Activated naive CD8-positive, alpha-beta T cell treated with anti-CD3 and anti-CD28 coated beads, Interleukin-2, amount 50 U/mL, for 16 hours (primary cell): ENCODE results near the gene C15orf40.

Experiments used
- DNase-seq: peaks from one replicate; pipeline ENCODE4 v3.0.0-alpha.2; 2020; ENCODE audit warnings: low read depth, low spot score

The C15orf40 gene

GRCh38 chr15:82993144-82993543 is 18.3 kb downstream of the C15orf40 start:
- DNase-seq = no peak

DNA sequence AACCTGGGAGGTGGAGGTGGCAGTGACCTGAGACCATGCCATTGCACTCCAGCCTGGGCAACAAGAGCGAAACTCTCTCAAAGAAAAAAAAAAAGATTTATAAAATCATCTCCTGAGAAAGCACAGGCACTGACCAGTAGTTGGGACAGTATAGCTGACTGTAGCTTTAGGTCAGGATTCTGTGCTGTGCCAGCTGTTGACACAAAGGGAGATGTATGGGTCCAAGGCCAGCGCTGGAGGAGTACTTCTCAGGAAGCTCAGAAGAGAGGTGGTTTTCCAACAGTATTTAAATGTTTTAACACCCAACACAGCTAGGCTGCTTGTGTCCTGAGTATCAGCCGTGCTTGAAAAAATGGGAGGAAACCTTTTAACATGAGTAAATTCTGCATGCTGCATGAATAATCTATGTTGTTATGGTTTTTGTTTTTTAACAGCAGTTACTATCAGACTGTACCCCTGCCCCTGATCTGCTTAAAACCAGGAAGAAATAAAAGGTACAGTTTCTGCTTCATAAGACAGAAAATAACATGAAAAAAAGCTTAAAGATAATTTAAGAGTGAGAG is 18.9 kb downstream of the C15orf40 start:
- DNase-seq = no peak

DNA sequence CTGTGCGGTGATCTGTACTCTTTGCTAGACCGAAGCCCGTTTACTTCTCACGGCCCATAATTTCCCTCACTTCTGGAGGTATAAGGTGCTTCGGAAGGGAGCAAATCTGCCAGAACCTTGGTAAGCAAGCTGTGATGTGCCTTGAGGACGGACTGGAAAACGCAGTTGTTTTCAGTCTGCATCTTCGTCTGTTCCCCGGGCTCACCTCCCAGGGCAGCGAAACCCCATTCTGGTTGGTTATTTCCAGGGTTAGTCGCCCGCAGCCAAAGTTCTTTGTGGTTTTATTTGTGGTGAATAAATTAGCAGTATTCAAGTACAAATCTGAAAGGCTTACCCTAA is 25.0 kb downstream of the C15orf40 start:
- DNase-seq = no peak

DNA sequence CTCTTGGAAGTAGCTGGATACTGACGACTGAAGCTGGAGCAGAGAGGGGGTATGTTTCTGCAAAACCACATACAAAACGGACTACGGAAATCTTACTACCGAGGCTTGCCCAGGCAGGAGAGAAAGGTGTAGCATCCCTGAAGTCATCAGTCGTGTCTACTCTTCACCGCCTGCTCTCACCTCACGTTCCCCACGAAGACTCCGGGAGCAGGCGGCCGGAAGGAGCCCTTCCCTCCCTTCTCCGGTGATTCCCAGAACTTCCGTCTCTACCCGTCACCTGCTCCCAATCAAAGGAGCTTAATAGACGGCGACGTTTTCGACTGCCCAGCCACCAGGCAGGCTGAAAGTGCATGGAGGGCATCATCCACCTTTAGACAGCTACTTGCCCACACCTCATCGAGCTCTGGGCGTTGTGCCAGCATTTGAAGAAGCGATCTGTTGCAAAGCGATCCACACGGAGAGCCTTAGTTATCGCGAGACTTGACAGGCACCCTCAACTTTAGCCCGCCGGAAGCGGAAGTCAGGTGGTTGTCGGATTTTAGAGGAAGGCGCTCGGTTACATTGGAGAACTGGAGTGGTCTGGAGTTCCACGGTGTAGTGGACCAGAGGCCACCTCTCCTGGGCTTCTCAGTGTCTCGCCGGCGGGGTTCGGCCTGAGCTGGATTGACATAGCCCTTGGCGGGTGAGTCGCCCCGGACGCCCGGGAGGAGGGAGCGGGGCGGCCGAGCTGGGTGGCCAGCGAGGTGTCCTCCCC is 25.6 kb downstream of the C15orf40 start, which contains the start of gene RAMAC:
RAMAC (plus strand) TSS at position 523 of the 754 bp plus-strand sequence. CDS start 2,809 bp downstream, outside the sequence.
- peak; percentile 79 for DNase-seq

GRCh38 chr15:82980981-82981380 is 30.5 kb downstream of the C15orf40 start:
- DNase-seq = no peak

DNA sequence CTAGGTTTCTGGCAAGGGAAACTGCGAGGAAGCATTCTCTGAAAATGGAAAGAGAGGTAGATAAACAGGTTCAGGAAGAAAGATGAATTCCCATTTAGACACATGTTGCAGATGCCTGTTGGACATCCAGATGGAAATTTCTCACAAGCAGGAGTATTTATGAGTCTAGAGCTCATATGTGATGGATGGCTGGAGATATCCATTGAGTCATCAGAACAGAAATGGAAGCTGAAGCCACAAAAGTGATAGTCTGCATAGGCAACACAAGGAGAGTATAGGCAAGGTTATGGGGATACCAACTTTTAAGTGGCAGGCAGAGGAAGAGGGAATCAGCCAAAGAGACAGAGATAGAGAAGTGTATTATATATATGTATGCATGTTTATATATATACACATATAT is 31.7 kb downstream of the C15orf40 start:
- DNase-seq = no peak

- no peak for DNase-seq
Observed at GRCh38 chr15:82978438-82978837, 33.0 kb downstream of the C15orf40 start.

GRCh38 chr15:82977076-82977475 is 34.4 kb downstream of the C15orf40 start:
- no peak for DNase-seq

DNA sequence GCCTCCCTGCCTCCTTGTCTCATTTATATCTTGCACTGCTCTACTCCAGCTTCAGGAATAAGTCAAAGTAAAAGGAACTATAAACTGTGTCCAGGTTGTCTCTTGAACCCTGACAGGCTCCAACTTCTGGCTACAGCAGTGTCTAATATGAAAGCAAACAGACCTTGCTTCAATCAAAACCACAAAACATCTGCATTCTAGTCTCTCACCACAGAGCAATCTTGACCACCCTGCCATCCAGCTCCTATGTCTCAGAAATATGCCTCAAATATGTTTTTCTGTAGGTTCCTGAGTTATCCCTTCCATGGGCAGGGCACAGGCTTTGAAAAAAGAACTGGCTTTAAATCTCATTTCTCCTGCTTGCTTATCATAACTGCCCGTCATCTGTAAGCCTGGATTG is 38.4 kb downstream of the C15orf40 start:
- no peak for DNase-seq

GRCh38 chr15:82971218-82971984 is 40.0 kb downstream of the C15orf40 start:
- no peak for DNase-seq

- no peak for DNase-seq
Observed at GRCh38 chr15:82970696-82971095, 40.7 kb downstream of the C15orf40 start.

GRCh38 chr15:82970078-82970686 is 41.3 kb downstream of the C15orf40 start:
- DNase-seq = no peak

DNA sequence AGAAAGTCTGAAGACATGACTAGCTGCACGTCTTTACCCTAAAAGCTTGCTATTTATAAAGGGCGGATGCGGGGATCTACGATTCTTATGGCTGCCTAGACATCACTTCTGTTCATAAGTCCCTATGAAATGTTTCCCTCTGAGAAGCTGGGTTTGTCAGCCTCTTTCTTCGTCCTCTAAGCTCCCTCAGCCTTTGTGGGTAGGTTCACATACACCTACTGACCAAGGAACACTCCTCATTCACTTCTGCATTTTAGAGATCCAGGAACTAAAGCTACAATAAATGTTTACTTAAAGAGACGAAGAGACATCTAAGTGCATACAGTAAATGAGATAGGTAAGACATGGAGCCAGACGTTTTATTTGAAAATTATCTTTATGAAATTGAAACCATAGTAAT is 42.1 kb downstream of the C15orf40 start:
- no peak for DNase-seq

GRCh38 chr15:82968066-82968465 is 43.4 kb downstream of the C15orf40 start:
- no peak for DNase-seq

DNA sequence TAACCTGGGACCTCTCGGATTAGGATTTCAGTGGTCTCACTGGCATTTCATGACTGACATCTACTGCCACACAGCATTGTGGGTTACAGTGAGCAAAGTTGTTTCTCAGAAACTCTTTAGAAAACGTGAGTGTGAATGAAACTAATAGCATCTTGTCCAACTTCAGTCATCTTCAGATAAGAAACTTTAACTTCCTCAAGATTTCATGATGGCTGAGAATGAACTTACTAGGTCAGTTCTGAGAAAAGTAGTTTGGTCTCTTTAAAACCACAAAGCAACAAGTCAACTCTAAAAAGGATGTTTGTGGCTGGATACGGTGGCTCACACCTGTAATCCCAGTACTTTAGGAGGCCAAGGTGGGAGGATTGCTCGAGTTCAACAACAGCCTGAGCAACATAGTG is 44.8 kb downstream of the C15orf40 start:
- DNase-seq = no peak

DNA sequence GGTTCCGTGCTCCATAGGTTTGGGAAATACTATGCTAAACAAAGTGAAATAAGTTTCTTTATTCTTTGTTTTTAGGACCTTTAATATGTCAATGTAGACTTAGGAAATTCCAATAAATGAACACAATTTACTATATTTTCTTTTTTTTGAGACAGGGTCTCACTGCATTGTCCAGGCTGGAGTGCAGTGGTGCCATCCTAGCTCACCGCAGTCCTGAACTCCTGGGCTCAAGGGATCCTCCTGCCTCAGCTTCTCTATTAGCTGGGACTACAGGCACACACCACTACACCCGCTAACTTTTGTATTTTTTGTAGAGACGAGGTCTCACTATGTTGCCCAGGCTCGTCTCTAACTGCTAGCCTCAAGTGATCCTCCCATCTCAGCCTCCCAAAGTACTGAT is 46.5 kb downstream of the C15orf40 start:
- DNase-seq = no peak

GRCh38 chr15:82963471-82964341 is 47.7 kb downstream of the C15orf40 start:
- no peak for DNase-seq

DNA sequence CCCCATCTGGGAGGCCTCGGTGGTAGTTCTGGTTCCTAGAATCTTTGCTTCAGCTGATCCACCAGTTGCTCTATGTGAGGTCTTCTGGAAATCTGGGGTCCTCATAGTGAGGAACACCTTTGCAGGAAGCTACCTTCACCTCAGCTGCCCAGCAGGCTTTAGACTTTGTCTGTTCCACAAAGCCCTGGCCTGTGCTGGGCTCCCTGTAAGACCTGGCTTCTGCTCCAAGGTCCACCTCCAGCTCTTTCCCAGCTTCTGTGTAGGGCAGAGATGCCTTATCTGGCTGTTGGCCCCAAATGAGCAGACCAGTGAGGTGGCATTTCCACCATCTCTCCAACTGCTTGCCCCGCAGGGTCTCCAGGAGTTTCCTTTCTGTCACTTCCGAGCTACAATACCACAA is 50.7 kb downstream of the C15orf40 start:
- DNase-seq = no peak

DNA sequence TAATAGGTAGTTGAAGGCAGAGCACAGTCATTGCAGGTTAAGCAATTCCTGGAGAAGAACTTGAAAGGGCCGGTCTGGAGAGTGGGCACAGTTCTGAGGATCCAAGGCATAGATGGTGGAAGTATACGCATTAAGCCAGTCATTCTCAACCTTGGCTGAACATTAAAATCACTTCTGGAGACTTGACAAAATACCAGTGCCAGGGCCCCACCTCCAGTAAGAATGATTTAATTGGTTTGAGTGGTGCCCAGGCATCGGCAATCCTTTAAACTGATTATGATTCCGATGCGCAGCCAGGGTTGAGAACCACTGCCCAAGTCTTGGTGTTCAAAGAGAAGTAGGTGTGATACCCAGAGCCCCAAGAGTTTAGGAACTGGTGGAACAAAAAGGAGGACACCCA is 52.0 kb downstream of the C15orf40 start:
- no peak for DNase-seq

- DNase-seq = no peak
Observed at GRCh38 chr15:82958638-82959037, 52.8 kb downstream of the C15orf40 start.
